Measurements from ENCODE around the gene REELD1.

Gene REELD1

DNA sequence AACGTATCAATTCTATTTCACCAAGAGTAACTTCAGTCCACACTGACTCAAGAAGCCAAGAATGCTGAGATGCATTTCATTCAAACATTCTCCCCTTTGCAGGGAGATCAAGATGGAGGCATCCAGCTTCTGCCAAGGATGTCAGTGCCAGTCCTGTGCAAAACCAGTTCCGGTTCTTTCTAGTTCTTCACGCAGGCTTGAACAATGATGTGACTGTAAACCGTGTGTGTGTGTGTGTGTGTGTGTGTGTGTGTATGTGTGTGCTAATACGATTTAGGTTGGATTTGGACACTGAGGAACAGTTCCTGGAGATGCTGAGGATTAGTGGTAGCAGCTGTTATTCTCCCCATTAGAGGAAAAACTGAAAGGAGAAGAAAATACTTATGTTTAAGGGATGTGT lies at the start of gene REELD1:
Gene REELD1 (plus strand): TSS at position 301 of the 400 bp plus-strand sequence. CDS start 2,415 bp downstream, outside the sequence.
- in situ Hi-C loops (cut with MboI; ENCODE audit: low sequenced_read_pairs): no loop called here

DNA sequence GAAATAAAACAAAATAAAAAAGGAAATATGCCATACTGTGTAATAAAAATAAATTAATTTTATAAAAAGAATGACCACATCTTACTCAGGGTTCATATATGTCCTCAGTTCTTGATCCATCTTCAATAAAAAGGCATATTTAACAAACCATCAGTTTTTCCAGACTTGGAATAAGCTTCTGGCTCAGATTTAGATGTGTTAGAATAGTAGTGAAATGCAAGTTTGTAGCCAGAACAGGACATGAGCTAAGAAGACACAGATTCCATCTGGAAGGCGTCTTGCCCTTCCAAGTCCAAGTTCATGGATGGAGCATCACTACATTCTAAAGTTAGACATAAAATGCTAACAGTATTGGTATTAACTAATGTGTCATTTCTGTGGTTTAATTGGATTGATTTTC lies 49.1 kb upstream of the REELD1 start:
- in situ Hi-C loops (cut with MboI; ENCODE audit: low sequenced_read_pairs): no loop called here

DNA sequence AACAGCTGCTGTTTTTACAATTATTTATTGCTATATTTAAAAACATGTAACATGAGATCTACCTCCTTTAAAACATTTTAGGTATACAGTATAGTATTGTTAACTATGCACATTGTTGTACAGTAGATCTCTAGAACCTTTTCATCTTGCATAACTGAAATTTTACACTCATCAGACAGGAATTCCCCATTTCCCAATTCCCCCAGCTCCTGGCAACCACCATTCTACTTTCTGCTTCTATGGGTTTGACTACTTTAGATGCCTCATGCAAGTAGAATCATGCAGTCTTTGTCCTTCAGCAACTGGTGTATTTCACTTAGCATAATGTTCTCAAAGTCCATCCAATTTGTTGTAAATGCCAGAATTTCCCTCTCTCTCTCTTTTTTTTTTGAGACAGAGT lies 48.5 kb upstream of the REELD1 start:
- in situ Hi-C loops (cut with MboI; ENCODE audit: low sequenced_read_pairs): no loop called here

DNA sequence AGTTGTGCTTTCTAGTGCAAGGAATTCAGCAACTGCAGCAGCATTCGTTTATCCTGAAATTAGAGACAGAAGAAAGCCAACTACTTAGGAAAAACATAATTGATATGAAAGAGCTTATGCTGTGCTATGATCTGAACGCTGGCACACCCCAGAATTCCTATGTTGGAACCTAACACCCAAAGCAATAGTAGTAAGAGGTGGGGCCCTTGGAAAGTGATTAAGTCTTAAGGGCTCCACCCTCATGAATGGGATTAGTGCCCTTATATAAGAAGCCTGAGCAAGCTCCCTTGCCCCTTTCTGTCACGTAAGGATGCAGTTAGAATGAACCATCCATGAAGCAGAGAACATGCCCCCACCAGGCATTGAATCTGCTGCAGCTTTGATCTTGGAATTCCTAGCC lies 44.2 kb upstream of the REELD1 start:
- in situ Hi-C loops (cut with MboI; ENCODE audit: low sequenced_read_pairs): no loop called here

DNA sequence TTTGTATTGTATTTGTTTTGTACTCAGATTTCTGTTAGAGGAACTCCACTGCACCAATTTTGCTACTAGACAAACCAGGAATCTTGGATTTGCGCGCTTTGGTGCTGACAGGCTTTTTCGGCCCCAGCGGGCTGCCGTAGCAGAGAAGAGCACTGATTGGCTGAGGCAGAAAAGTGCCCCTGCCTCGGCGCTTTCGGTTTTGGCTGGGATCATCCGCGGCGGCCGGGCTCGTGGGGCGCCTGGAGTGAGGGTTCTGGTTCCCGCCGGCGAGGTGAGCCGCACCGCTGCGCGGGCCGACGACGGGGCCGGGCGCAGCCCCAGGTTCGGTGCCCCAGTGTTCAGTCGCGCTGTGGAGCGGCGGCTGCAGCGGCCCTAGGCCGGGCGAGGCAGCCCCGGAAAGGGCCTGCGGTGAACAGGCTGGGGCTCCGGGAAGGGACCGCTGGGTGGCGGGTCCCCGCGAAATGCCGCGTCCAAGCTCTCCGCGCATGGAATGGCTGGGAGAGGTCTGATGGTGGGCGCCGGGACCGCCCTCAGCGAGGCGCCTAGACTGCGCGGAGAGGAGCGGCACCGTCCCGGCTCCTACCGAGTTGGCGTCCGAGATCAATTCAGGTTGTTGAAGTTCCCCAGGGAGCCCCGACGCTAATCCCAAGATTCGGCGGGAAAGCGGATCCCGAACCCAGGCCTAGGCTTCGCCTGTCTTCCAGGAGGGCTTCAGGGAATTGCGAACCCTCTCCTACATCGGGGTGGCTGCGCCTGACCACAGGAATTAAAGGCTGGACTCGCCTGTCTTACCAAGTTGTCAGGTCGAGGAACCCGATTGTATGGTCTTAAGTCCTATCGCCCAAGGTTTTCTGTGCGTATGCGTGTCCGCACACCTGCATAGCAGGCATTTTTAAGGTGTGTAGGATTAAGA lies 38.5 kb upstream of the REELD1 start, which contains the start of gene LSM6:
Gene LSM6 (plus strand): TSS at position 178 of the 913 bp plus-strand sequence. CDS start 7,204 bp downstream, outside the sequence.
- in situ Hi-C loops (cut with MboI; ENCODE audit: low sequenced_read_pairs): no loop called here

DNA sequence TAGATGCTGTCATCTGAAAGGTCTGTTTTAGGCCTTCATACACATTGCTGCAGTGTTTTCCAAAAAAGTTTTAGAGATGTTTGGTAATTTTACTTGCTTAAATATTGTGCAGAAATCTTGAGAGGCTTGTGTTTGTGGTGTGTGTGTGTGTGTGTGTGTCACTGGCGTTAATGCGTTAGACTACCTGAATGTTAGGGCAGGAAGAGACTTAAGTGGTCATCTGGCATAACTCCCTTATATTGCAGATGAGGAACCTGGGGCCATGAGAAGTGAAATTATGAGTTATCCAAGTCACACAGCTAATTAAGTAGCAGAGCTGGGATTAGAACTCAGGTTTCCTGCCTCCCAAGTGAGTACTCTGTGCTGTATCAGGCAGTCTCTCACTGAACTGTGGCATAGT lies 37.4 kb upstream of the REELD1 start:
- in situ Hi-C loops (cut with MboI; ENCODE audit: low sequenced_read_pairs): no loop called here

DNA sequence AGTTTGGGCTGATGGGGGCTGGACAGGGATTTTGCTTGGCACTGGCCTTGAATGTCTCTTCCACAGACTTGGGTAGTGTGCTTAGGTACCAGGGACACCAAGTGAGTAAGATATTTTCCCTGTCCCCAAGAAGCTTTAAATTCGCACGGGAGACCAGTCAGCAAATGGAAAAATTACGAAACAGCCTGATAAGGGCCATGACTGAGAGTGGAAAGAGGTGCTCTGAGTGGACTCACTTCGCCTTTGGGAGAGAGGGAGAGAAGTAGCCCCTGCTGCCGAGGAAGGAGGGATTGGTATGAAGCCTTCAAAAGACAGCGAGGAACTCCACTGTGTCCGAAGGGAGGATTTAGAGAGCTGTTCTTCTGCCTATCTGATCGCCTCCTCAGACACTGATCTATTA lies 36.2 kb upstream of the REELD1 start:
- in situ Hi-C loops (cut with MboI; ENCODE audit: low sequenced_read_pairs): no loop called here

DNA sequence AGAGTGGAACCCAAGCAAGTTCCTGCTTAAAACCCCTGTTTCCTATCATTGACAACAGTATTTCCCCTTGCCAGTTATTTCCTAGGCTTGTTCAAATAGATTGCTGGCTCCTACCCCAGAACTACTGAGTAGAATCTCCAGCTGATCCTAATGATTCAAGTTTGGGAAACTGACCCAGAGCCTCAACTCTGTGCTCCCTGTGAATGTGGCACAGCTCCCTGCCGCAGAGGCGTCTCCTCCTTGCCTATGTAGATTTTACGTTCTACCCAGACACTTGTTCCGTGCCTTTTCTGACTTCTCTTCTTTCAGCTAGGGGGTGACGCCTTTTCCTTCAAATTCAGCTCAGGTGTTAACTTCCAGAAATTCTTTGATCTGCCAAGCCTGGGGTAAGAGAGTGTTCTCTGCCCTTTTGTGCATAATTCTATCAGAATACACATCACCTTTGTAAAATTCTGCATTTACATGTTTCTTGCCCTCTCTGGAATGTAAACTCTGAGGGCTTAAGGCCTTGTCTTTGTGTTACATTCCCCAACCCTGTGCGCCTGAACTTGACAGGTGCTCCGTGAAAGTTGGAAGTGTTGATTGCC lies 34.5 kb upstream of the REELD1 start:
- in situ Hi-C loops (cut with MboI; ENCODE audit: low sequenced_read_pairs): no loop called here

DNA sequence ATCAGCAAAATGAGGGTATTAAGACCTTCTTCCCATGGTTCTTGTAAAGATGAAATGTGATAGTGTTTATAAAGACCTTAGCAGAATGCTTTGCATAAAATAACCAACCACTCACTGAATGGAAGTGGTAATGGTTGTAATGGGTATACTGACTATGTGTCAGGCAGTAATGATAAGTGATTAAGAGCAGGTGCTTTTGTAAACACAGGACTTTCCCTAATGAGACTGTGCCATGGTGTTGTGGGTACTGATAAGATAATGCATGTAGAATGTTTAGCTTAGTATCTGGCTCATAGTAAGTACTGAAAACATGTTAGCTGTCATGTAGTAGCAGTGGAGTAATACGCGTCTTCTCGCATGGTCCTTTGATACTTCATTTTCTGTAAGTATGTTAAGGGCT lies 31.9 kb upstream of the REELD1 start:
- in situ Hi-C loops (cut with MboI; ENCODE audit: low sequenced_read_pairs): no loop called here

DNA sequence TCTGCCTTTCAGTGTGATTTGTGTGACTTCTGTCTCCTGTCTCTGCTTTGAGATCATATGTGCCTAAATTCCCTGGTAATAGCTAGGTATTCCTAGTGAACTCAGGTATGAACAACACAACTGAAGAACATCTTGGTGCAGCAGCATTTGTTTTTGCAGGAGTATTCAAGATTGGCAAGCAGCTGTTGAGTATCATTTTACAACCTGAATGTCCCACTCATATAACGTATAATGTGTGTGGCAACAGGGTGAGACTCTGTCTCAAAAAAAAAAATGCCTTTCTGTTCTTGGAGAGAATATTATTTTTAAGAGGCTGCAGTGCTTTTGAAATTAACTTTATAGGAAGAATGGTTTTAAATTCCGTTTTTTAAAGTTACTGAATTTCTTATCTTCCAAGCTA lies 31.1 kb upstream of the REELD1 start:
- in situ Hi-C loops (cut with MboI; ENCODE audit: low sequenced_read_pairs): no loop called here

DNA sequence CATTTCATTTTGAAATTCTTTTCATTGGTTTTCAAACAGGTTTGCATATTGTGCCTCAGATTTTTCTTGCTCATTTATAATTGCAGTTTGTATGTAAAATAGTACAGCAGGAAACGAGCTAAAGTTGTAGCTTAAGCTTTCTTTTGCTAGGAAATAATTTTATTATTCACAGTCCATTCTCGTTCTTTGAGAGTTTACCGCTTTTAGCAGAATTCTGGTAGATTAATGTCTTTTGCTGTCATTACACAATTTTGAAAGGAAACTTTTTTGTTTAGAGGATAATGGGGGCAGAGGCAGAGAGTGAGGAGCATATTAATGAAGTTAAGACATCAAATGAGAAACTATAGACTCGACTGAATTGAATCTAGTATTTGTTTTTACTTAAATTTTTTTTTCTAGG lies 28.3 kb upstream of the REELD1 start:
- in situ Hi-C loops (cut with MboI; ENCODE audit: low sequenced_read_pairs): no loop called here

DNA sequence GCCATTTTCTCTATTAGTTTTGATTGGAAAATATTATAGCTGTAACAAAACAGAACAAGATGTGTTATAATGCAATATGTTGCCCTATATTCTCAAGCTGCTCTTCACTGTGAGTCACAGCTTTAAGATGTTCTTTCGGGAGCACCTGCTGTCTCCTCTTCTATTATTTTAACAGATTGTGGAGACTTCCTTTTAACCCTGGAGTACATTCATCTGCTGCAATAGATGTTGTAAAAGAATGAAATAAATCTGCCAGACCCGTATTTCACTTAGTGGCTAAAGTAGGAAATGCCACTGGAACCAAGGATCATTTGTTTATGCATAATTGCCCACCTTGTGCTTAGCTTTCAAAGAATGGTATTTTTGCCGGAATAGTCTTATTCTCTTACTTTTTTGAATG lies 27.7 kb upstream of the REELD1 start:
- in situ Hi-C loops (cut with MboI; ENCODE audit: low sequenced_read_pairs): no loop called here

DNA sequence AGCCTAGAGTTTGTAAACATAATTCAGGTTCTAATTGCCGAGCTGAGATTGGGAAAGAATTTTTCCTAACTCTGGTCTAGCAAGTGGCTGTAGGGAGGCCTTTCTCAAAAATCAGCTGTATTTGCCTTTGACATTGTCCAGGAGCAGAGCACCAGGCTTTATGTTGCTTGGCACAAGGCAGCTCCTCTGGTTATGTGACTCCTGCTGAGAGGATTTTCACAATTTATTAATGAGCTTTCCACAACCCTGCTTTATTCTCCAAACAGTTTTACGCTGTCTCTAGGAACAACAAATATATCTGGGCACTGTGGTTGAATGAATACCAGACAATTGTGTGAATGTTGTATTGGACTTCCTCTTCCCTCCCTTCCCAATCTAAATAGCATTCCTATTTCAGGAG lies 23.9 kb upstream of the REELD1 start:
- in situ Hi-C loops (cut with MboI; ENCODE audit: low sequenced_read_pairs): no loop called here

DNA sequence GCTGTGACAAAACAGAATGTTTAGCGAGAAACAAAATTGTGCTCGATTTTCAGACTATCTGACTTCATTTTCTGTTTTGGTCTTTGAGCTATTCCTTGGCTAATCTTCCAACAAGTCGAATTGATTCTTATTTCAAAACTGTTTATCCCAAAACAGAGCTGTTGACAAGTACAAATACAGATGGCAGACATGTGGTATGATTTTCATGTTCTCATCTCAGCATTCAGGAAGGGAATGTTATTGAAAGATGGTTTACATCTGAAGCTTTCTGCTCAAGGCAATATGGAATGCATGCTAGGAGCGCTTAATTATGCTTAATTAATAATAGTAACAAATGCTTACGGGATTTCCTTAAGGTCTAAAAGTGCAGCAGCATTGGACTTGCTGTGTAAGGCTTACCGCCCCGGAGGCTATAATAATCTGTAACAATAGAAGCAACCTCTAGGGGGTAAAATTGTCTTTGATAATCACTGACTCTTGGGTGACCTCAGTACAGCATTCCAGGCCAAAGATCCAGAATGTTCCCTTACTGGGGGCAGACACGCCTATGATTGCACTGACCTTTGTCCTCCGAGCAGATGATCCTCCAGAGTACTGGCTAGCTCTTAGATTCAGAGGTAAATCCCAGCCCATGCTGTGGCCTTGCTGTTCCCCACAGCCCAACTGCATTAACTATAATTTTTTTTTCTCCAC lies 22.4 kb upstream of the REELD1 start:
- in situ Hi-C loops (cut with MboI; ENCODE audit: low sequenced_read_pairs): no loop called here

DNA sequence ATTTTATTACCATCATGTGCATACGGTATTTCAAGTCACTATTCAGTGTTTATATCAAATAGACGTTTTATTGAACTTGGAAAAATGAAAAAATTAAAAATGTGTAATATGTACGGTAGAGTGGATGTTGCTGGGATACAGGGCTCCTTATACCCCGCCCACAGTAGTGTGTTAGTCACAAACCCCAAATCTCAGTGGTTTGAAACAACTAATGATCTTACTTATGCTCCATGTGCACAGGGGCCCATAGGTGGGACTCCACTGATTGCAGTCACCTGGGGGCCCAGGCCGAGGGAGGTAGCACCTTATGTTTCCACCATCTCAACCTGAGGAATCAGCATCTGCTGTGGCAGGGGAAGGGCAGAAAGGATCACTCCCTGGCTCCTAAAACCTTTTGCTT lies 20.7 kb upstream of the REELD1 start:
- in situ Hi-C loops (cut with MboI; ENCODE audit: low sequenced_read_pairs): no loop called here

DNA sequence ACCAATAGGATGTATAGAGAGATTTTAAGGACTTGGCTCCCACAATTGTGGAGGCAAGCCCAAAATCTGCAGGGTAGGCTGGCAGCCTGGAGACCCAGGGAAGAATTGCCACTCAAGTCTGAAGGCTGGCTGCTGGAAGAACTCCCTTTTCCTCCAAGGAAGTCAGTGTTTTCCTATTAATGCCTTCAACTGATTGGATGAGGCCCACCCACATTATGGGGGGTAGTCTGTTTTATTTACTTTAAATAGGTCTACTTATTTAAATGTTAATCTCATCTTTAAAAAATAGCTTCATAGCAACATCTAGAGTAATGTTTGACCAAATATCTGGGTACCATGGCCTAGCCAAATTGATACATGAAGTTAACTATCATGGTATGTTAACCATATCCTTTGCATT lies 20.1 kb upstream of the REELD1 start:
- in situ Hi-C loops (cut with MboI; ENCODE audit: low sequenced_read_pairs): no loop called here

DNA sequence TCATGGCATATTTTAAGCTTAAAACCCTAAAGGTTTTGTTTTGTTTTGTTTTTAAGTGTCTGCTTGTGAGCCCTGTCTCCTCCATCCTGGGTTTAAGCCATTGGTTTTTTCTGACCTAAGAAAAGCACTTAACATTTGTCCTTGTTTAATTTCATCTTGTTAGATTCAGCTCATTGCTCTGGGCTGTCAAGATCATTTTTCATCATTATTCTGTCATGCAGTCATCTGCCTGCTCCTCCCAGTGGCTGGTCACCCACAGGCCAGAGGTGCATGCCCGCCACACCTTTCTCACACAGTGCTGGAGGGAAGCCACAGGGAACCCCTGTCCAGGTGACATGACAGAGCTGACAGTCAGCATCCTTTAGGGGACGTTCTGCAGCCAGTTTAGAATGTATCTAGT lies 11.7 kb upstream of the REELD1 start:
- in situ Hi-C loops (cut with MboI; ENCODE audit: low sequenced_read_pairs): no loop called here

DNA sequence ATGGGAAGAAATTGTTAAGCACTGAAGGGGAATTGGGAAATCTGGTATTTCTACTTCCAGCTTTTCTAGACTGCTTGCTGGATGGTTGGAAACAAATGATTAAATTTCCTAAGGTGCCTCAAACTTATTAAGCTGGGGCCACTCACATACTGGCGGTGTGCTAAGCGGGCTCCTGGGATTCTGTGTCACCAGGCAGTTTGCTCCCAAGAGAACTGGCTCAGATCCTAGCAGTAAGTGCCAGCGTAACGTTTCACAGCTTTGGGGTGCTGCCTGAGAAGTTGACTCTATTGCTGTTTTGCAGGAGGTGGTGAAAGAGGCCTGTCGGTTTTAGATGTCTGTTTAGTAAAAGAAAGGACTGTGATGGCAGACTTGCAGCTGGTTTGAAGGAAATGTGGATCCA lies 6.9 kb upstream of the REELD1 start:
- in situ Hi-C loops (cut with MboI; ENCODE audit: low sequenced_read_pairs): no loop called here

DNA sequence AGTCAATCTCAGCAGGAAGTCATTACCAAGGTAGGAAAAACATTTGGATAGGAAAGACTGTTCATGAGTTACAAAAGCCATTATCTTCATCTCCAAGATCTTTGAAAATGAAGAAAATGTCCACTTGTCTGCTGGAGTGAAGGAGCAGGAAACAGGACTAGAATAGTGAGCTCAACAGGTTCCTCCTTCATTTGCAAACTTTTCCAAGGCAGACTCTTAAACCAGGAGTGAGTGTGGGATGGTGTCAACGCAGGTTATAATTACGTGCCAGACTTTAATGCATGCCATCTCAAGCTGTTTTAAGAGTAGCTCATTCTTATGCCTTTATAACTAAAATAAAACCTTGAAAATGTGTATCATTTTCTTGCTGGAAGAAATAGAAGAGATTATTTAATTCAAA lies 3.4 kb upstream of the REELD1 start:
- in situ Hi-C loops (cut with MboI; ENCODE audit: low sequenced_read_pairs): no loop called here

DNA sequence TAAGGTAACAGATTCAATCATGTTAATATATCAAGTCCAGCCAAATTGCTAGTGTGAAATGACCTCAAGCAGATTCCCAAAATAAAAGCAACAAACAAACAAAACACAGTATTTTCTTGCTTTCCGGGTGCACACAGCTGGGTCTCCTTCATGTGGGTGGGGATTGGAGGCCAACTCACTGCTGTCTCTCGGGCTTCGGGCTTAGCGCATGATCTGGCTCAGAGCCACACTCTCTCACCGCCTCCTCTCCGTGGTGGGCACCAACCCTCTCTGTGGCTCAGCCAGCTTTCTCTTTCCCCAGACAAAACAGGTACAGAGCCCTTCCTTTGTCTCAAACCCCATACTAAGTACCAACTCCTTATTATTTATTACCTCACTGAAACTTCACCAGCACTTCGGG lies 2.9 kb upstream of the REELD1 start:
- in situ Hi-C loops (cut with MboI; ENCODE audit: low sequenced_read_pairs): no loop called here

DNA sequence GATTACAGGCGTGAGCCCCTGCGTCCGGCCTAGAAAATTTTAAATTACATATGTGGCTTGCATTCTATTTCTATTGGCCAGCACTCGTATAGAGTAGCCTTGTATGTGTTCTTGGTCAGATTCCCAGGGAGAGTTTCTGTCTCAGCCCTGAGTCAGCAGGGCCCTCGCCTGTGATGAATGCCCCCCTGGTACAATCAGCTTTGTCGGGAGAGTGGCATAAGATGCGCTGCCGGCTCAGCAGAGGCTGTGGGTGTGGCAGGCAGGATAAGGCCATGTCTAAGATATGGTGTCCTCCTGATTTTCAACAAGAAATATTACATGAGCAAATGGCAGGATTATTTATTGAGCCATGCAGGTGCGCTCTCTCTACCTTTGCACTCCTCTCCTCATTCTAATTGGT lies 1.6 kb upstream of the REELD1 start:
- in situ Hi-C loops (cut with MboI; ENCODE audit: low sequenced_read_pairs): no loop called here

DNA sequence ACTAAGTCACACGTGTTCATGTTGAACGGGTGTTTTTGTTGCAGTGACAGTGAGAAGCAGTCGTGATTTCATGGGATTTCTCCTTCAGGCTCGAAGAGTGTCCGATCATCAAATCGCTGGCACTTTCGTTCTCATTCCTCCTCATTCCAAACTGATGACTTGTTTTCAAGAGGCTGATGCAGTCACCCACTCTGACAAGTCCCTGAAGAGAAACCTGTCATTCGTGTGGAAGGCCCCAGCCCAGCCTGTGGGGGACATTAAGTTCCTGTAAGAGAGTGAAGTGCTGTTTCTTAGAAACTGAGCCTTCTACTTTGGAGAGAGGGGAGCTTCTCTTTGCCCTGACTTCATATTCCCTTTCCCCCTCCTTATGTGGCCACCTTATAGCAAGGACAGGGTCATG lies 8.0 kb downstream of the REELD1 start:
- in situ Hi-C loops (cut with MboI; ENCODE audit: low sequenced_read_pairs): no loop called here

Measured in HL-60/S4 treated with phorbol 12-myristate 13-acetate at 8.2 ng/mL for 4 days and 3 days (cell line).